ENCODE results near the gene RHBDD2.

DNA sequence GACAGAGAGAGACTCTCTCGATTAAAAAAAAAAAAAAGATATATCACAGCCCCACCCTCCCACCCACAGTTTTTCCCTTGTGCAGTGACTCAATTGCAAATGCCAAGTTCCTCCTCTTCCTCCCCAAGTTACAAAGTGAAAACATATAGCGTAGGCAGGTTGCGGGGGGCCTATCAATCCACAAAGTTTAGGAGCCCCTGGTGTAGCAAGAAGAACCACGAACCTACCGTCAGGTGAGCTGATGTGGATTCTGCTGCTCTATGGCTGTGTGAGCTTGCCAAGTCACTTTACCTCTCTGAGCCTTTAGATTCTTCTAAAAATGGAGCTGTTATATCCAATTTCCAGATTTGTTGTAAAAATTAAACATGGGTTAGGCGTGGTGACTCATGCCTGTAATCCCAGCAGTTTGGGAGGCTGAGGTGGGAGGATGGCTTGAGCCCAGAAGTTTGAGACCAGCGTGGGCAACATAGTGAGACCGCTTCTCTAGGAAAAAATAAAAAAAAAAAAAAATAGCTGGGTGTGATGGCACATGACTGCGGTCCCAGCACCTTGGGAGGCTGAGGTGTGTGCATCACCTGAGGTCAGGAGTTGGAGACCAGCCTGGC, 8.2 kb upstream of the RHBDD2 start:
- TF ChIP-seq, protein P1, sequence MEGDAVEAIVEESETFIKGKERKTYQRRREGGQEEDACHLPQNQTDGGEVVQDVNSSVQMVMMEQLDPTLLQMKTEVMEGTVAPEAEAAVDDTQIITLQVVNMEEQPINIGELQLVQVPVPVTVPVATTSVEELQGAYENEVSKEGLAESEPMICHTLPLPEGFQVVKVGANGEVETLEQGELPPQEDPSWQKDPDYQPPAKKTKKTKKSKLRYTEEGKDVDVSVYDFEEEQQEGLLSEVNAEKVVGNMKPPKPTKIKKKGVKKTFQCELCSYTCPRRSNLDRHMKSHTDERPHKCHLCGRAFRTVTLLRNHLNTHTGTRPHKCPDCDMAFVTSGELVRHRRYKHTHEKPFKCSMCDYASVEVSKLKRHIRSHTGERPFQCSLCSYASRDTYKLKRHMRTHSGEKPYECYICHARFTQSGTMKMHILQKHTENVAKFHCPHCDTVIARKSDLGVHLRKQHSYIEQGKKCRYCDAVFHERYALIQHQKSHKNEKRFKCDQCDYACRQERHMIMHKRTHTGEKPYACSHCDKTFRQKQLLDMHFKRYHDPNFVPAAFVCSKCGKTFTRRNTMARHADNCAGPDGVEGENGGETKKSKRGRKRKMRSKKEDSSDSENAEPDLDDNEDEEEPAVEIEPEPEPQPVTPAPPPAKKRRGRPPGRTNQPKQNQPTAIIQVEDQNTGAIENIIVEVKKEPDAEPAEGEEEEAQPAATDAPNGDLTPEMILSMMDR (IDR thresholded peaks at IDR 0.05): no peak
- TF ChIP-seq EZH2 (IDR thresholded peaks at IDR 0.05): no peak
- TF ChIP-seq EZH2phosphoT487 (IDR thresholded peaks at IDR 0.05): no peak

All from neural progenitor cell (in vitro differentiated cells).